HepG2 (cell line): ENCODE data around the gene TMTC1. TPM values are rescaled to one million over a fixed set of nuclear protein-coding genes. Genes with fewer than 3 reads are reported as not detected.

ENCODE experiments used
- ATAC-seq: fragments of 200-7000 bp; cut with Tn5 transposase; 3 replicates; pipeline ENCODE4 v1.9.1; 2020; ENCODE audit warnings: mild to moderate bottlenecking, moderate library complexity
- BruUV-seq: library from RNA; stranded (reverse); fragments of 400-500 nt; replicated peaks from 2 replicates; lab custom pipeline; 2021; lab: Mats Ljungman, UMichigan
- CTCF ChIA-PET: fragments of 300-600 bp; formaldehyde crosslinking; extraction: SDS; loops from one replicate; lab custom pipeline; 2021; ENCODE audit warnings: low total read pairs, inconsistent platforms, low intra/inter-chr PET ratio; lab: Yijun Ruan, JAX
- POLR2A ChIA-PET: fragments of 350-600 bp; sonication (Branson Sonifier 250); formaldehyde crosslinking; loops from one replicate; lab custom pipeline; 2020; ENCODE audit warnings: antibody characterized with exemption, inconsistent platforms; lab: Yijun Ruan, JAX
- DNase-seq: peaks from one replicate; pipeline ENCODE4 v3.0.0-alpha.2; 2015; ENCODE audit warnings: low spot score
- FAIRE-seq: peaks from 3 replicates; lab custom pipeline; 2011; peaks lifted over from hg19 to GRCh38; lab: Jason Lieb, UNC
- H2AFZ ChIP-seq: one replicate; pipeline ENCODE4 v1.6.1; 2011; ENCODE audit warnings: low read length, inconsistent platforms
- H3K27ac ChIP-seq: fragments of 300-600 bp; 3 replicates; pipeline ENCODE4 v1.8.0; 2011; ENCODE audit warnings: mixed run types, mild to moderate bottlenecking, mixed read lengths, low read length, inconsistent platforms; ENCODE audit not compliant: insufficient read depth; ENCODE audit errors: extremely low read length
- H3K27me3 ChIP-seq, 2 experiments: fragments of 200-600 bp in 1 of 2; 2 replicates in 1 of 2; 3 replicates in 1 of 2; pipeline versions ENCODE4 v1.6.0 to v1.8.0; 2011; ENCODE audit warnings: low read length in 2 of 2, mild to moderate bottlenecking in 2 of 2, moderate library complexity in 2 of 2, inconsistent platforms in 1 of 2; ENCODE audit not compliant: insufficient read depth in 2 of 2, control insufficient read depth in 1 of 2
- H3K36me3 ChIP-seq, 2 experiments: fragments of 200-600 bp in 1 of 2; replicated peaks in 1 of 2; 2 replicates in 1 of 2; 3 replicates in 1 of 2; pipeline versions ENCODE4 v1.5.1 to v1.8.0; 2011; ENCODE audit warnings: low read length in 2 of 2, inconsistent platforms in 1 of 2; ENCODE audit not compliant: insufficient read depth in 2 of 2, control insufficient read depth in 1 of 2
- H3K4me1 ChIP-seq: 2 replicates; pipeline ENCODE4 v1.5.1; 2012; ENCODE audit warnings: low read length, inconsistent platforms; ENCODE audit not compliant: insufficient read depth
- H3K4me2 ChIP-seq: 2 replicates; pipeline ENCODE4 v1.6.0; 2011; ENCODE audit warnings: low read depth, low read length, inconsistent platforms
- H3K4me3 ChIP-seq, 3 experiments: fragments of 200-600 bp in 1 of 3; sonication (generic), shearing (Covaris generic) in 1 of 3; replicated peaks in 1 of 3; 2 replicates each; pipeline ENCODE4 v1.5.1; 2011 to 2016; ENCODE audit warnings: low read length in 3 of 3, inconsistent platforms in 2 of 3, low read depth in 2 of 3, mild to moderate bottlenecking in 2 of 3, control low read depth in 1 of 3, mixed read lengths in 1 of 3; ENCODE audit not compliant: insufficient read depth in 1 of 3
- H3K79me2 ChIP-seq: one replicate; pipeline ENCODE4 v1.6.1; 2011; ENCODE audit warnings: low read length, inconsistent platforms; ENCODE audit not compliant: insufficient read depth
- H3K9ac ChIP-seq: 2 replicates; pipeline ENCODE4 v1.6.0; 2011; ENCODE audit warnings: mild to moderate bottlenecking, low read depth, low read length, inconsistent platforms; ENCODE audit not compliant: insufficient read depth
- H3K9me3 ChIP-seq: 2 replicates; pipeline ENCODE4 v1.5.1; 2012; ENCODE audit warnings: mild to moderate bottlenecking, low read length
- H4K20me1 ChIP-seq: 2 replicates; pipeline ENCODE4 v1.6.0; 2011; ENCODE audit warnings: inconsistent platforms, mild to moderate bottlenecking, low read length, moderate library complexity; ENCODE audit not compliant: insufficient read depth
- AKAP8 ChIP-seq: sonication (generic); formaldehyde crosslinking; IDR thresholded peaks from 2 replicates; pipeline ENCODE4 v1.5.1; 2020; ENCODE audit warnings: mild to moderate bottlenecking, missing genetic modification reagents
- BATF2 ChIP-seq: sonication (generic); formaldehyde crosslinking; IDR thresholded peaks from 2 replicates; pipeline ENCODE4 v1.8.0; 2022; ENCODE audit warnings: mild to moderate bottlenecking, missing genetic modification reagents, moderate library complexity
- PRPF4 ChIP-seq: fragments of 200-400 bp; formaldehyde crosslinking; IDR thresholded peaks from 2 replicates; pipeline ENCODE4 v1.6.1; 2016; ENCODE audit warnings: low read length, low read depth; ENCODE audit not compliant: poor library complexity, severe bottlenecking
- RFX5 ChIP-seq: IDR thresholded peaks from 2 replicates; pipeline ENCODE4 v1.6.1; 2011; ENCODE audit warnings: low read depth, low read length, improper control_type of control experiment
- SNAPC5 ChIP-seq: sonication (generic); formaldehyde crosslinking; IDR thresholded peaks from 2 replicates; pipeline ENCODE4 v1.8.1; 2023; ENCODE audit warnings: mild to moderate bottlenecking, missing genetic modification reagents, borderline replicate concordance
- TCF7 ChIP-seq: sonication (generic); IDR thresholded peaks from 2 replicates; pipeline ENCODE4 v1.6.1; 2016; ENCODE audit warnings: antibody characterized with exemption, low read depth
- ZBTB1 ChIP-seq: sonication (generic); formaldehyde crosslinking; IDR thresholded peaks from 2 replicates; pipeline ENCODE4 v1.4.0; 2020; ENCODE audit warnings: missing genetic modification reagents, borderline replicate concordance
- ZFP62 ChIP-seq: sonication (generic); formaldehyde crosslinking; IDR thresholded peaks from 2 replicates; pipeline ENCODE4 v1.4.0; 2020; ENCODE audit warnings: missing genetic modification reagents
- ZNF20 ChIP-seq: sonication (generic); formaldehyde crosslinking; IDR thresholded peaks from 2 replicates; pipeline ENCODE4 v1.4.0; 2020; ENCODE audit warnings: mild to moderate bottlenecking, moderate library complexity, missing genetic modification reagents
- ZNF224 ChIP-seq: sonication (generic); formaldehyde crosslinking; IDR thresholded peaks from 2 replicates; pipeline ENCODE4 v1.5.0; 2020; ENCODE audit warnings: mild to moderate bottlenecking, missing genetic modification reagents
- ZNF619 ChIP-seq: sonication (generic); formaldehyde crosslinking; IDR thresholded peaks from 2 replicates; pipeline ENCODE4 v1.4.0; 2020; ENCODE audit warnings: mild to moderate bottlenecking, missing genetic modification reagents
- ZNF850 ChIP-seq: sonication (generic); formaldehyde crosslinking; conservative IDR thresholded peaks from 2 replicates; pipeline ENCODE4 v1.9.0; 2021; ENCODE audit warnings: mild to moderate bottlenecking, missing genetic modification reagents
- ZNF879 ChIP-seq: sonication (generic); formaldehyde crosslinking; IDR thresholded peaks from 2 replicates; pipeline ENCODE4 v1.8.1; 2023; ENCODE audit warnings: missing genetic modification reagents
- WGBS: methylation state at CpG from one replicate; pipeline ENCODE4 v1.1.6; 2017; ENCODE audit warnings: low lambda C conversion rate; 5-methylcytosine and 5-hydroxymethylcytosine counted together
- in situ Hi-C: cut with HindIII; loops from 2 replicates; pipeline ENCODE4 v1.10.0; 2017; ENCODE audit warnings: low pct_unique_long_range_greater_than_20kb; ENCODE audit not compliant: extremely low pct_ligation_motif_present
- intact Hi-C: fragments of 100-400 bp; cut with micrococcal nuclease; formaldehyde crosslinking; loops from one replicate; pipeline ENCODE4 v1.10.0; 2022; ENCODE audit not compliant: unreplicated experiment
- polyA plus RNA-seq, 8 experiments: library from polyadenylated mRNA; depleted of rRNA in 3 of 8; stranded (reverse) in 7 of 8; unstranded in 1 of 8; fragments of >200 nt; fragmentation: Illumina TruSeq in 4 of 8; extraction: Trizol in 4 of 8; gene quantifications; 2 replicates each; pipeline versions ENCODE4 v1.2.1 to v1.2.3, GENCODE V29; 2011 to 2016; ENCODE audit warnings: low read depth in 4 of 8, missing spikeins in 1 of 8, mixed read lengths in 1 of 8; ENCODE audit not compliant: insufficient read depth in 1 of 8
- total RNA-seq, 5 experiments: library from RNA; depleted of rRNA; stranded (reverse); fragments of >200 nt; fragmentation: Illumina TruSeq; extraction: Trizol; gene quantifications; 2 replicates each; pipeline ENCODE4 v1.2.3, GENCODE V29; 2016; ENCODE audit warnings: low read depth in 1 of 5

TMTC1 gene
- total and polyA plus RNA-seq, 2 of the 13 experiments (the other 11 are each of a cell fraction or from before 2014, with no cell fraction given): 0.69 to 1.8 TPM

- Histone ChIP-seq H3K4me3 (no peak overlapping the region), H2AFZ (no peak overlapping the region), H3K4me2 (no peak overlapping the region), H3K79me2 (no peaks in the 10 kb centered on the region), H3K27me3 (no peaks in the 10 kb centered on the region; a peak in 1 of 5 replicates), H4K20me1 (no peaks in the 10 kb centered on the region), H3K27ac (no peak overlapping the region), H3K9ac (no peak overlapping the region), H3K36me3 (no peaks in the 10 kb centered on the region), H3K9me3 (no peaks in the 10 kb centered on the region), H3K4me1 (no peaks in the 10 kb centered on the region)
- FAIRE-seq: no peak
- intact Hi-C loops: no loop called here
- no peak for TF ChIP-seq TCF7
- TF ChIP-seq ZNF20: no peak
- no peak for TF ChIP-seq PRPF4
- no peak for TF ChIP-seq ZNF224 (CRISPR knock-in tag)
- no peak for TF ChIP-seq ZFP62 (CRISPR knock-in tag)
- TF ChIP-seq ZBTB1: no peak
- TF ChIP-seq RFX5: no peak
- no peak for TF ChIP-seq ZNF850
- no peak for TF ChIP-seq AKAP8 (CRISPR knock-in tag)
- TF ChIP-seq SNAPC5: no peak
- TF ChIP-seq ZNF619 (CRISPR knock-in tag): no peak
- TF ChIP-seq BATF2 (CRISPR knock-in tag): no peak
- TF ChIP-seq ZNF879 (CRISPR knock-in tag): no peak
- DNase-seq: no peak
- in situ Hi-C loops: no loop called here
- ChIA-PET CTCF (no interaction called here), POLR2A (no interaction called here)
- 16% methylated on average over 4 of the region's 4 CpGs for WGBS
- ATAC-seq: no peak
- BruUV-seq: no TSS peak
Observed at GRCh38 chr12:29463198-29463597, 320.5 kb downstream of the TMTC1 start.
